H7 (cell line): ENCODE results near the gene TSHZ2. TPM values are rescaled to one million over a fixed set of nuclear protein-coding genes. Genes with fewer than 3 reads are reported as not detected.
A peak's percentile ranks its signal among the peaks of the same experiment; 100 is the strongest.

ENCODE experiments used
- DNase-seq: peaks from one replicate; pipeline ENCODE4 v3.0.0; 2012
- H3K27me3 ChIP-seq: 2 replicates; pipeline ENCODE4 v1.6.0; 2011; ENCODE audit warnings: mild to moderate bottlenecking, low read length; ENCODE audit not compliant: control insufficient read depth, insufficient read depth
- H3K36me3 ChIP-seq: replicated peaks from 2 replicates; pipeline ENCODE4 v1.5.1; 2011; ENCODE audit warnings: low read length; ENCODE audit not compliant: control insufficient read depth, insufficient read depth
- H3K4me3 ChIP-seq: 2 replicates; pipeline ENCODE4 v1.5.1; 2011; ENCODE audit warnings: low read depth, mild to moderate bottlenecking, control low read depth, low read length, moderate library complexity; ENCODE audit not compliant: insufficient read depth
- total RNA-seq: library from RNA; depleted of rRNA; stranded (reverse); fragments of >200 nt; shearing (Covaris generic); gene quantifications from 2 replicates; pipeline ENCODE4 v1.2.3, GENCODE V29; 2014

Gene TSHZ2
- total RNA-seq, 1 experiment from 2014 or later, result 0.31 TPM

- Histone ChIP-seq H3K27me3 (peaks cover 4% of the 10 kb centered on the region; the same call in 1 of the 2 replicates), H3K36me3 (no peaks in the 10 kb centered on the region), H3K4me3 (no peak overlapping the region)
- DNase-seq, result no peak
Measured at GRCh38 chr20:53212018-53212417, 239.9 kb downstream of the TSHZ2 start.

GRCh38 chr20:53214392-53214791, 242.2 kb downstream of the TSHZ2 start:
- Histone ChIP-seq H3K27me3 (peaks cover 4% of the 10 kb centered on the region; the same call in 1 of the 2 replicates), H3K4me3 (no peak overlapping the region), H3K36me3 (no peaks in the 10 kb centered on the region)
- no peak for DNase-seq

- Histone ChIP-seq H3K36me3 (no peaks in the 10 kb centered on the region), H3K27me3 (peaks cover 4% of the 10 kb centered on the region; the same call in 1 of the 2 replicates), H3K4me3 (no peak overlapping the region)
- no peak for DNase-seq
Measured at GRCh38 chr20:53215166-53215565, 243.0 kb downstream of the TSHZ2 start.

- no peak for DNase-seq
- no peaks in the 10 kb centered on the region for H3K36me3 ChIP-seq
- peaks cover 4% of the 10 kb centered on the region; the same call in 1 of the 2 replicates for H3K27me3 ChIP-seq
- no peak overlapping the region for H3K4me3 ChIP-seq
Measured at GRCh38 chr20:53216478-53216855, 244.3 kb downstream of the TSHZ2 start.

GRCh38 chr20:53216856-53217576, 244.9 kb downstream of the TSHZ2 start:
- DNase-seq, result peak; percentile 84
- Histone ChIP-seq H3K27me3 (peaks cover 4% of the 10 kb centered on the region; the same call in 1 of the 2 replicates), H3K36me3 (no peaks in the 10 kb centered on the region), H3K4me3 (no peak overlapping the region)

GRCh38 chr20:53220482-53221307, 248.5 kb downstream of the TSHZ2 start:
- peaks cover 4% of the 10 kb centered on the region; the same call in 1 of the 2 replicates for H3K27me3 ChIP-seq
- H3K4me3 ChIP-seq, result no peak overlapping the region
- H3K36me3 ChIP-seq, result no peaks in the 10 kb centered on the region
- DNase-seq, result no peak

- no peaks in the 10 kb centered on the region for H3K27me3 ChIP-seq
- no peaks in the 10 kb centered on the region for H3K36me3 ChIP-seq
- no peak for DNase-seq
- no peak overlapping the region for H3K4me3 ChIP-seq
Measured at GRCh38 chr20:53221731-53222130, 249.6 kb downstream of the TSHZ2 start.

GRCh38 chr20:53222416-53222815, 250.3 kb downstream of the TSHZ2 start:
- DNase-seq, result no peak
- no peaks in the 10 kb centered on the region for H3K27me3 ChIP-seq
- H3K4me3 ChIP-seq, result no peak overlapping the region

GRCh38 chr20:53222932-53223331, 250.8 kb downstream of the TSHZ2 start:
- no peaks in the 10 kb centered on the region for H3K36me3 ChIP-seq

More at GRCh38 chr20:53222416-53222815, 250.3 kb downstream of the TSHZ2 start:
- H3K36me3 ChIP-seq, result no peaks in the 10 kb centered on the region

GRCh38 chr20:53223626-53224172, 251.5 kb downstream of the TSHZ2 start:
- no peaks in the 10 kb centered on the region for H3K27me3 ChIP-seq
- H3K36me3 ChIP-seq, result no peaks in the 10 kb centered on the region
- no peak overlapping the region for H3K4me3 ChIP-seq
- no peak for DNase-seq

More at GRCh38 chr20:53222932-53223331, 250.8 kb downstream of the TSHZ2 start:
- Histone ChIP-seq H3K4me3 (no peak overlapping the region), H3K27me3 (no peaks in the 10 kb centered on the region)
- no peak for DNase-seq

GRCh38 chr20:53224851-53225250, 252.7 kb downstream of the TSHZ2 start:
- Histone ChIP-seq H3K36me3 (no peaks in the 10 kb centered on the region), H3K27me3 (no peaks in the 10 kb centered on the region), H3K4me3 (no peak overlapping the region)
- no peak for DNase-seq

GRCh38 chr20:53226826-53227225, 254.7 kb downstream of the TSHZ2 start:
- Histone ChIP-seq H3K36me3 (no peaks in the 10 kb centered on the region), H3K4me3 (no peak overlapping the region), H3K27me3 (no peaks in the 10 kb centered on the region)
- no peak for DNase-seq

GRCh38 chr20:53227523-53227922, 255.4 kb downstream of the TSHZ2 start:
- no peak for DNase-seq
- H3K27me3 ChIP-seq, result no peaks in the 10 kb centered on the region
- no peaks in the 10 kb centered on the region for H3K36me3 ChIP-seq
- no peak overlapping the region for H3K4me3 ChIP-seq

- no peak overlapping the region for H3K4me3 ChIP-seq
- no peak for DNase-seq
- no peaks in the 10 kb centered on the region for H3K27me3 ChIP-seq
- no peaks in the 10 kb centered on the region for H3K36me3 ChIP-seq
Measured at GRCh38 chr20:53231061-53231460, 258.9 kb downstream of the TSHZ2 start.

- DNase-seq, result no peak
- Histone ChIP-seq H3K36me3 (no peaks in the 10 kb centered on the region), H3K4me3 (no peak overlapping the region), H3K27me3 (no peaks in the 10 kb centered on the region)
Measured at GRCh38 chr20:53237461-53237860, 265.3 kb downstream of the TSHZ2 start.
